NCI-H1930 (cell line): ENCODE results near the gene LRP1.
A peak's percentile ranks its signal among the peaks of the same experiment; 100 is the strongest.

Experiments used
- DNase-seq, 2 experiments: peaks; one replicate each; lab custom pipeline; 2025; lab: John Stamatoyannopoulos, UW

Gene LRP1

DNA sequence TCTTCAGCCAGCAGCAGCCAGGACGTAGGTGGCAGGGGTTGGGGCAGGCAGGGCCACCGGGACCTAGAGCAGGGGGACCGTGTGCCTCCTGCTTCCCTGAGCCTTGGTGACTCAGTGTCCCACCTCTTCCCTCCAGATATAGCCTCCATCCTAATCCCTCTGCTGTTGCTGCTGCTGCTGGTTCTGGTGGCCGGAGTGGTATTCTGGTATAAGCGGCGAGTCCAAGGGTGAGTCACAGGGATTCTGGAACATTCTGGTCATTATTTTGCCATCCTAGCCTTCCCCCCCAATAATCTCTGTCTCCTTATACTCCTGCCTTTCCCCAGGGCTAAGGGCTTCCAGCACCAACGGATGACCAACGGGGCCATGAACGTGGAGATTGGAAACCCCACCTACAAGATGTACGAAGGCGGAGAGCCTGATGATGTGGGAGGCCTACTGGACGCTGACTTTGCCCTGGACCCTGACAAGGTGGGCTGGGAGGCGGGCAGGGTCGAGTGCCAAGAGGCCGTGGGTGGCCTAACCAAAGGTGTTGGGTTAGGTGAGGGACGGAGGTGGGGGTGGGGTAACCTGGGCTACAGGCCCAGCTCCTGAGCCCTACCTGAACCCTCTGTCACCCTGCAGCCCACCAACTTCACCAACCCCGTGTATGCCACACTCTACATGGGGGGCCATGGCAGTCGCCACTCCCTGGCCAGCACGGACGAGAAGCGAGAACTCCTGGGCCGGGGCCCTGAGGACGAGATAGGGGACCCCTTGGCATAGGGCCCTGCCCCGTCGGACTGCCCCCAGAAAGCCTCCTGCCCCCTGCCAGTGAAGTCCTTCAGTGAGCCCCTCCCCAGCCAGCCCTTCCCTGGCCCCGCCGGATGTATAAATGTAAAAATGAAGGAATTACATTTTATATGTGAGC, 83.8 kb downstream of the LRP1 start:
- no peak for DNase-seq

- no peak for DNase-seq
Measured at GRCh38 chr12:57212701-57213057, 84.4 kb downstream of the LRP1 start.

GRCh38 chr12:57213058-57213715, 84.9 kb downstream of the LRP1 start:
- peak; percentile 31 to 73 for DNase-seq

- DNase-seq = no peak
Measured at GRCh38 chr12:57213763-57214397, 85.6 kb downstream of the LRP1 start.

DNA sequence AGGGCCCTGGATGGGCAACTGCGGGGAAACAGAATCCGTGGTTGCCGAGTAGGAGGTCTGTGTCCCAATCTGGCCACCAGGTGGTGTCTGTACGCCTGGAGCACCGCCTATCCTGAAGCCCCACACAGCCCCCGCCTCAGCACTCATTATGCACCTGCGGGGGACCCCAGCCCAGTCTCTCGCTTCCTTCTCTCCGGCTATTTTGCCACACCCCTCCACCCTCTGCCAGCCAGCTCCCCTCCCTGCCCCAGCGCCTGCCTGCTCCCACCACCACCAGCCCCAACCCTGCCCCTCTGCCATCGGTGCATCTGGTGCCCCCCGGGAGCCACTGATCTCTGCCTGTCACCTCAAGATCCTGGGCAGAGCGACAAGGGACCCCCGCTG, 86.1 kb downstream of the LRP1 start:
- peak; percentile 24 to 66 for DNase-seq

GRCh38 chr12:57215065-57215464, 86.8 kb downstream of the LRP1 start:
- no peak for DNase-seq

DNA sequence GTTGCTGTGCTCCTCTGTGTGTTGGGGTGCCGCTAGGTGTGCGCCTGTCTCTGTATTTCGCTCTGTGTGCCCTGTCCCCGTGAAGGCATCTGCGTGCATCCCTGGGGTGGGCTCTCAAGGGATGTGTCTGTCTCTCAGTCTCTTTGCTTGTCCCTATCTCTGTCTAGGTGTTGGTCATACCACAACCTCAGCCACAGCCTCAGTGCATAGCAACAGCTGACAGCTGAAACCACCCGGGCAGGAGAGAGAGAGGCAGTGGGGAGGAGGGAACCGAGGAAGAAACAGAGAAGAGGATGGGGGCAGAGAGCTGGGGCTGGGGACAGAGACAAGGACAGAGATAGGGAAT, 87.4 kb downstream of the LRP1 start:
- DNase-seq = no peak

- DNase-seq = peak; percentile 37 to 56
Measured at GRCh38 chr12:57216014-57216911, 88.0 kb downstream of the LRP1 start, which contains the start of gene NXPH4. Gene NXPH4, plus strand, starts transcription at chr12:57216794. Its CDS starts 176 bp downstream, at chr12:57216970.

- DNase-seq = no peak
Measured at GRCh38 chr12:57216921-57217879, 88.9 kb downstream of the LRP1 start.

DNA sequence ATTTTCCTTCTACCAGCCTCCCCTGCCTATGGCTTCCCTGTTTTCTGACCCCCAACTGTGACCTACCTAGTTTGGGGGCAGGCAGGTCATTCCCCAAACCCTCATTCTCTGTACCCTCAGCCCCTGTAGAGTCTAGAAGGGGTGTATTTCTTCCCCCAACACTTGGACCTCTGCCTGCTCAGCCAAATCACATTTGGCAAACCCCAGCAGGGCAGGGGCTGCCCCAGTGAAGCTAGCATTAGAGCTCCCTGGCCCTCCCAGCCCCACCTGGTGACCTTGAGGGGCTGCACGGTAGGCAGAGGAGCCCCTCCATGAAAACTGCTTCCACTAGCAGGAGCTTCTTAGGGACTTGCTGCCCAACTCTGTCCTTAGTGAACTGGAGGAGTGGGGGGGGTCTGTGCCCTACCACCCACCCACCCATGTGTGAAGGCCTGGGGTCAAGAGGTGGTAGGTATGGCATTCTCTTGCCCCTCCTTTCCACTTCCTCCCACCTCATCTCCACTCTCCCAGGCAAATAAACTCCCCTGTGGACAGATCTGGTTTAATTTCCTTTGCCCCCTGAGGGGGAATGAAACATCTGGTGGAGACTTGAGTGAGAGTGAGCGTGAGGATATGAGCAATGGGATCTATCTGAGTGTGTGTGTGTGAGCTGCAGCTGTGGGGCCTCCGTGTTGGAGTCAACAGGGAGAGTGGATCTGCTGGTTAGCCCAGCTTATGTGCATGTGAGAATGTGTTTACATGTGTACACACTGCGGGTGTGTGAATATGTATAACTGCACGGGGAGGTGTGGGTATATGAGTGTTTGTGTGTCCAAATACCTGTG, 90.0 kb downstream of the LRP1 start:
- no peak for DNase-seq

DNA sequence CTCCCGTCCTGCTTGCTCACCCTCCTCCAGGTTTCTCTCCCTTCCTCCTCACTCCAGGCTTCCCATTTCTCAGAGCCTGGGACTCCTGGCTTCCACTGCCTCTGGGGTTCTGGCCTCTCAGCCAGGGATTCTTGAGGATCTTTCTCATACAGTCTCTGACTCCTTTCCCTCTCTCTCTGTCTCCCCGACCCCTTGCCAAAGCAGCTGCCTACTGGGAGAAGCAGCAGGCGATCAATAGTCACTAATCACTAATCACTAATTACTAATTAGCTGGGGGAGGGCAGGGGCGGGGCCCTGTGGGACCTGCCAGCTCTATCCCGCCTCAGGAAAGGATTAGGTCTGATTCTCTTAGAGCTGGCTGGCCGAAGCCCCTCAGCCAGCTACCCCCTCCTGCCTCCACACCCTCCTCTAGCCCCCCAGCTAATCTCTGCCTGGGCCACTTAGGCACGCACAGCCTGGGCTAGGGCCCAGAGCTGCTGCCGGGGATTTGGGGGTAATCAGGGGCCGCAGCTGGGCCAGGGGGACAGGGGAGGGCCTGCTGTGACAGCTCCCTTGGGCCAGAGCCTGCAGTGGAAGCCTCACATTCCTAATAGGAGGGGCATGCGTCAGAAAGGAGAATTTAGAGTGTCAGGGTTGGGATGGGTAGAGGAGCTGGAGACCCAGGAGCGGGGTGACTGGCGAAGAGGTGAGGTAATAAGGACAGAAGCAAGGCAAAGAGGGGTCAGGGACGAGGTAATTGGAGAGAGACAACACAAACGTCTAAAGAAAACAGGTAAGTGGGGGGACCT, 91.1 kb downstream of the LRP1 start:
- no peak for DNase-seq

DNA sequence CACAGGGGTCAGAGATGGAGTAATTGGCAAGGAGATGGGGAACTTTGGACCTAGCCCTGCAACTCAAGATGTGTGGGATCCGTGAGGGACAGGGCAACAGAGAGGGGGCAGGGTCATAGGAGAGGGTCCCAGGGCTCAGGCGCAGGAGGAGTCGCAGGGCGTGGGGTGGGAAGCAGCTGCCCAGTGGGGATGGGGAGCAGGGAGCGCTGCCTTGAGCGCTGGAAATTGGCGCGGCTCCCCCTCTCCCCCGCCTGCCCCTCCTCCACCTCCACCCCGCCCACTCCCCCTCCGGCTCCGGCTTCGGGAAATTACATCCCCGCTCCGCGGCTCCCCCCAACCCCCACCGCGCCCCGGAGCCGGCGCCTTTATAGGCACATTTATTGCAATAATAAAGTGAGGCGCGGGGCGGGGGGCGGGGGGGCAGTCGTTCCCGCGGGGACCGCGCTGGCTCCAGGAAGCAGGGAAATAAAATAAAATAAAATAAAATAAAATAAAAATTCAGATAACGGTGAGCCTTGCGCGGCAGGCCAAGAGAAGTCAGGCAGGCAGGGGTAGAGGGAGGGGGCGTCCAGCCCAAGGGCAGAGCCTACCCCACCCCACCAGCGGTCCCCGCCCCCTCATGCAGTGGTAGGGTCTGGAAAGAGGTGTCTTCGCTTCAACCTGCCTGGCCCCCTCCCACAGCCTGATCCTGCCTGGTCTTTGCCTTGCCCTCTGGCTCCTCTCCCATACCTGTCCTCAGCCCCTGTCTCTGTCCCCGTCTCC, 91.9 kb downstream of the LRP1 start:
- no peak for DNase-seq

- DNase-seq = no peak
Measured at GRCh38 chr12:57220770-57221168, 92.5 kb downstream of the LRP1 start.

DNA sequence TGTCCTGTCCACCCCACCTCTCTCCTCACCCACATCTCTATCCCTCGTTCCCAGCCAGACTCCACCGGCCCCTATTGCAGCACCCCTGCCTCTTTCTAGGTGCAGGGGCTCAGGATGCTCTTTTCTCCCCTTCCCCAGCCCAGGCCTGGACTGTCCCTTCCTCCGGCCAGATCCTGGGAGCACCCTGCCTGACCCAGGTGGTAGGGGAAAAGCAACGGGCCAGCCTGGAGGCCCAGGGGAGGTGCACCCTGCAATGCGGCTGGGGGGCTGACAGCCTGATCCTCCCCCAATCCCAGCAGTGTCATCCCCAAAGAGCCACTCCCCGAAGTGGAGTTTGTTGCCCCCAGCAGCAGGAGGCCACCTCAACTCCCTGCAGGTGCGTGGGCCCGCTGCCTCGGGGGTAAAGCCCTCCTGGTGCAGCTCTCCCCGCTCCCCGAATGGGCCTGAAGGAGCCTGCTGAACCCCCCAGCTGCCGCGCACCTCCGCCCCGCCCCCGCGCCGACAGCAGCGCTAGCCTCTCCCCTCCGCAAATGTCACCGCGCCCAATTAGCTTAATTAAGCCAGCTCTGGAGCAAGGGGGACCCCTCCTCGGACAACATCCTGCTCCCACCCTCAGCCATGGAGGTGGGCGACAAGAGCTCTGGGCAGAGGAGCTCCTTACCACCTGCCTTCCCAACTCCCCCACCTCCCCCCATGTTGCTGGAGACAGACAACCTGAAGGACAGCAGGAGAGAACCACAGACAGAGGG, 93.1 kb downstream of the LRP1 start:
- no peak for DNase-seq

GRCh38 chr12:57222286-57223190, 94.3 kb downstream of the LRP1 start:
- no peak for DNase-seq
